GM12878 (cell line): ENCODE measurements around the gene FAM222A. TPM values are rescaled to one million over a fixed set of nuclear protein-coding genes. Genes with fewer than 3 reads are reported as not detected.

Experiments used
- ATAC-seq: fragments of 200-7000 bp; cut with Tn5 transposase; 3 replicates; pipeline ENCODE4 v1.9.1; 2020; ENCODE audit warnings: mild to moderate bottlenecking, moderate library complexity
- BruUV-seq: library from RNA; stranded (reverse); fragments of 400-500 nt; replicated peaks from 2 replicates; lab custom pipeline; 2021; lab: Mats Ljungman, UMichigan
- CTCF ChIA-PET: fragments of 300-600 bp; sonication (Branson Sonifier 250); formaldehyde crosslinking; extraction: SDS; loops from one replicate; lab custom pipeline; 2021; ENCODE audit warnings: inconsistent platforms; lab: Yijun Ruan, JAX
- POLR2A ChIA-PET: fragments of 350-600 bp; formaldehyde crosslinking; extraction: SDS; loops from one replicate; lab custom pipeline; 2021; ENCODE audit warnings: inconsistent platforms; lab: Charles Lee
- RAD21 ChIA-PET: fragments of 300-600 bp; sonication (Branson Sonifier 250); formaldehyde crosslinking; loops from one replicate; lab custom pipeline; 2023; ENCODE audit warnings: antibody characterized with exemption; ENCODE audit not compliant: unreplicated experiment; lab: Charles Lee
- SMC1A ChIA-PET: fragments of 300-600 bp; sonication (Branson Sonifier 250); formaldehyde crosslinking; loops from one replicate; lab custom pipeline; 2023; ENCODE audit not compliant: unreplicated experiment, uncharacterized antibody; lab: Charles Lee
- DNase-seq: peaks from one replicate; pipeline ENCODE4 v3.0.0-alpha.2; 2011; ENCODE audit warnings: low read depth, low spot score
- FAIRE-seq: peaks from 3 replicates; lab custom pipeline; 2011; peaks lifted over from hg19 to GRCh38; lab: Jason Lieb, UNC
- H2AFZ ChIP-seq: 2 replicates; pipeline ENCODE4 v1.6.0; 2011; ENCODE audit warnings: low read depth, low read length, control low read depth; ENCODE audit not compliant: control insufficient read depth
- H3K27ac ChIP-seq: 2 replicates; pipeline ENCODE4 v1.5.1; 2011; ENCODE audit warnings: control low read depth; ENCODE audit not compliant: control insufficient read depth, insufficient read depth
- H3K27me3 ChIP-seq, 2 experiments: replicated peaks in 1 of 2; 2 replicates each; pipeline versions ENCODE4 v1.6.0 to v1.6.1; 2011; ENCODE audit warnings: low read length in 1 of 2; ENCODE audit not compliant: control insufficient read depth in 2 of 2, insufficient read depth in 2 of 2
- H3K36me3 ChIP-seq, 2 experiments: 2 replicates each; pipeline ENCODE4 v1.5.1; 2011; ENCODE audit warnings: low read length in 1 of 2; ENCODE audit not compliant: control insufficient read depth in 2 of 2, insufficient read depth in 2 of 2
- H3K4me1 ChIP-seq: 2 replicates; pipeline ENCODE4 v1.6.1; 2011; ENCODE audit warnings: mild to moderate bottlenecking, low read length, moderate library complexity, mixed read lengths; ENCODE audit not compliant: control insufficient read depth, insufficient read depth
- H3K4me2 ChIP-seq: 2 replicates; pipeline ENCODE4 v1.6.0; 2011; ENCODE audit warnings: control low read depth; ENCODE audit not compliant: control insufficient read depth, insufficient read depth
- H3K4me3 ChIP-seq: fragments of 200-600 bp; sonication (generic); 2 replicates; pipeline ENCODE4 v1.5.1; 2016
- H3K79me2 ChIP-seq: 2 replicates; pipeline ENCODE4 v1.6.0; 2011; ENCODE audit warnings: low read length; ENCODE audit not compliant: control insufficient read depth, insufficient read depth
- H3K9ac ChIP-seq: 2 replicates; pipeline ENCODE4 v1.8.0; 2011; ENCODE audit warnings: low read length, control low read depth, mixed read lengths; ENCODE audit not compliant: control insufficient read depth, insufficient read depth
- H3K9me3 ChIP-seq: replicated peaks from 3 replicates; pipeline ENCODE4 v1.5.1; 2011; ENCODE audit warnings: mild to moderate bottlenecking, low read length; ENCODE audit not compliant: control insufficient read depth, insufficient read depth
- H4K20me1 ChIP-seq: 2 replicates; pipeline ENCODE4 v1.6.0; 2011; ENCODE audit not compliant: control insufficient read depth, insufficient read depth
- ASH2L ChIP-seq: fragments of 300-600, 200-600 bp; sonication (generic); IDR thresholded peaks from 2 replicates; pipeline ENCODE4 v1.6.1; 2017; ENCODE audit warnings: low read depth, mild to moderate bottlenecking, borderline replicate concordance
- CBX5 ChIP-seq: sonication (generic); IDR thresholded peaks from 2 replicates; pipeline ENCODE4 v1.6.1; 2016; ENCODE audit warnings: low read depth, moderate library complexity, mild to moderate bottlenecking, inconsistent platforms
- CHD2 ChIP-seq: IDR thresholded peaks from 2 replicates; pipeline ENCODE4 v1.6.1; 2011; ENCODE audit warnings: low read depth, low read length, improper control_type of control experiment, borderline replicate concordance
- ETV6 ChIP-seq, 2 experiments: fragments of 450-650 bp in 1 of 2; IDR thresholded peaks in 1 of 2; conservative IDR thresholded peaks in 1 of 2; 2 replicates each; pipeline ENCODE4 v1.6.1; 2014; ENCODE audit warnings: antibody characterized with exemption in 1 of 2, borderline replicate concordance in 1 of 2, low read depth in 1 of 2, mild to moderate bottlenecking in 1 of 2, moderate library complexity in 1 of 2
- JUND ChIP-seq: IDR thresholded peaks from 2 replicates; pipeline ENCODE4 v1.6.1; 2012; ENCODE audit warnings: low read depth, mild to moderate bottlenecking, low read length, improper control_type of control experiment, moderate library complexity
- MEF2A ChIP-seq: IDR thresholded peaks from 2 replicates; pipeline ENCODE4 v1.6.1; 2011; ENCODE audit warnings: low read depth, mild to moderate bottlenecking, low read length, moderate library complexity; ENCODE audit not compliant: insufficient read depth
- POLR2A ChIP-seq: IDR thresholded peaks from 2 replicates; pipeline ENCODE4 v1.6.1; 2011; ENCODE audit warnings: low read depth, mild to moderate bottlenecking, low read length
- POLR2AphosphoS2 ChIP-seq: IDR thresholded peaks from 2 replicates; pipeline ENCODE4 v1.6.1; 2011; ENCODE audit warnings: low read depth, mild to moderate bottlenecking, low read length, improper control_type of control experiment, moderate library complexity
- WGBS: methylation state at CpG from one replicate; pipeline ENCODE4 v1.1.6; 2016; ENCODE audit warnings: low lambda C conversion rate; ENCODE audit not compliant: insufficient replicate concordance, insufficient coverage; ENCODE audit errors: missing lambda C conversion rate; 5-methylcytosine and 5-hydroxymethylcytosine counted together
- in situ Hi-C: fragments of 300-500 bp; cut with MboI; formaldehyde crosslinking; loops from 9 replicates; pipeline ENCODE4 v1.14.3; 2018; ENCODE audit warnings: mixed read lengths
- intact Hi-C: fragments of 100-400 bp; cut with micrococcal nuclease; formaldehyde crosslinking; loops from one replicate; pipeline ENCODE4 v1.14.2; 2022; ENCODE audit not compliant: unreplicated experiment
- polyA plus RNA-seq, 11 experiments: library from polyadenylated mRNA; depleted of rRNA in 4 of 11; unstranded in 6 of 11; stranded (reverse) in 5 of 11; fragments of >200 nt; fragmentation: Nextera tagmentation in 4 of 11; fragmentation: Illumina TruSeq in 1 of 11; extraction: Ambion mirVana in 4 of 11; extraction: Trizol in 1 of 11; gene quantifications; 1 replicate in 1 of 11; 2 replicates in 10 of 11; pipeline versions ENCODE4 v1.2.1 to v1.2.3, GENCODE V29; 2011 to 2016; ENCODE audit warnings: inconsistent platforms in 2 of 11, missing spikeins in 2 of 11, low read depth in 1 of 11
- total RNA-seq, 4 experiments: library from RNA; depleted of rRNA in 3 of 4; stranded (reverse); fragments of >200 nt in 3 of 4; fragmentation: Illumina TruSeq in 1 of 4; extraction: Trizol in 1 of 4; gene quantifications; 2 replicates each; pipeline versions ENCODE4 v1.2.1 to v1.2.3, GENCODE V29; 2013 to 2021
- TF ChIP-seq, protein P1 (sequence below): fragments of 450-650 bp; IDR thresholded peaks from 2 replicates; pipeline ENCODE4 v1.6.1; 2018; ENCODE audit warnings: mild to moderate bottlenecking, low read depth, moderate library complexity; ENCODE audit not compliant: partially characterized antibody
- TF ChIP-seq, protein P2 (sequence below): fragments of 450-650 bp; IDR thresholded peaks from 2 replicates; pipeline ENCODE4 v1.6.1; 2017; ENCODE audit warnings: borderline replicate concordance
- TF ChIP-seq, protein P3 (sequence below): fragments of 450-650 bp; IDR thresholded peaks from 2 replicates; pipeline ENCODE4 v1.6.1; 2016; ENCODE audit warnings: mild to moderate bottlenecking
- TF ChIP-seq, protein P4 (sequence below): fragments of 450-650 bp; IDR thresholded peaks from 2 replicates; pipeline ENCODE4 v1.6.1; 2016; ENCODE audit warnings: mild to moderate bottlenecking, moderate library complexity, borderline replicate concordance
- TF ChIP-seq, protein P5 (sequence below): IDR thresholded peaks from 2 replicates; pipeline ENCODE4 v1.6.1; 2011; ENCODE audit warnings: borderline replicate concordance, low read depth, mild to moderate bottlenecking, moderate library complexity, mixed read lengths, low read length; ENCODE audit not compliant: insufficient read depth; ENCODE audit errors: extremely low read length

FAM222A gene
- total and polyA plus RNA-seq, 10 of the 15 experiments (the other 5 are each of a cell fraction or from before 2014, with no cell fraction given): 0.04 to 0.49 (median 0.14) TPM; not detected in 3

DNA sequence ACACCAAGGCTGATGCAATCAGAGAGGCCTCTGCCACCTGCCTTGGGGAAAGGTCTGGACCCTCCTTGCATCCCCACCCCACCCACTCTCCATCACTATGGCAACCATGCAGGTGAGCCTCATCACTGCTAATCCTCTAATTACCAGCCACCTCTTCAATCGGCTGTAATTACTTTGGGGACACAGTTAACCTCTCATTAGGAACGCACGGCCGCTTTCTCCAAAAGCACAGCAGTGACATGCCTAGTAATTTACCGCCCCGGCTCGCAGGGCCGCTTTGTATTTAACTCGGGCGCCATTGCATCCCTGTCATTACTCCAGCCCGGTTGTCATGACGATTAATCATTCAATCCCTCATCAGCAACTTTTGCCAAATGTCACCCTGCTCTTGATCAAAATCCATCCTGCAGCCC, 36.3 kb upstream of the FAM222A start:
- Histone ChIP-seq H3K36me3 (no peaks in the 10 kb centered on the region), H3K79me2 (no peaks in the 10 kb centered on the region), H3K4me1 (no peaks in the 10 kb centered on the region), H3K4me3 (no peak overlapping the region), H3K27ac (no peak overlapping the region), H2AFZ (no peak overlapping the region), H3K9ac (no peak overlapping the region), H3K4me2 (no peak overlapping the region), H3K27me3 (peaks cover 0 to 6% of the 10 kb centered on the region in 2 experiments; a peak in 2 of 4 replicates), H3K9me3 (no peaks in the 10 kb centered on the region), H4K20me1 (no peaks in the 10 kb centered on the region)
- WGBS: 60% methylated on average over 12 of the region's 12 CpGs
- ChIA-PET CTCF (no interaction called here), RAD21 (no interaction called here), POLR2A (no interaction called here), SMC1A (interaction anchor here (1.3 kb wide), 1 partner anchor 68 kb away, joined by 3 read pairs; no protein-coding TSS in a partner anchor)
- in situ Hi-C loops (no loop called here), intact Hi-C loops (no loop called here)
- no peak for DNase-seq
- FAIRE-seq: no peak
- BruUV-seq: no TSS peak
- ATAC-seq: no peak
- TF ChIP-seq, protein P1, sequence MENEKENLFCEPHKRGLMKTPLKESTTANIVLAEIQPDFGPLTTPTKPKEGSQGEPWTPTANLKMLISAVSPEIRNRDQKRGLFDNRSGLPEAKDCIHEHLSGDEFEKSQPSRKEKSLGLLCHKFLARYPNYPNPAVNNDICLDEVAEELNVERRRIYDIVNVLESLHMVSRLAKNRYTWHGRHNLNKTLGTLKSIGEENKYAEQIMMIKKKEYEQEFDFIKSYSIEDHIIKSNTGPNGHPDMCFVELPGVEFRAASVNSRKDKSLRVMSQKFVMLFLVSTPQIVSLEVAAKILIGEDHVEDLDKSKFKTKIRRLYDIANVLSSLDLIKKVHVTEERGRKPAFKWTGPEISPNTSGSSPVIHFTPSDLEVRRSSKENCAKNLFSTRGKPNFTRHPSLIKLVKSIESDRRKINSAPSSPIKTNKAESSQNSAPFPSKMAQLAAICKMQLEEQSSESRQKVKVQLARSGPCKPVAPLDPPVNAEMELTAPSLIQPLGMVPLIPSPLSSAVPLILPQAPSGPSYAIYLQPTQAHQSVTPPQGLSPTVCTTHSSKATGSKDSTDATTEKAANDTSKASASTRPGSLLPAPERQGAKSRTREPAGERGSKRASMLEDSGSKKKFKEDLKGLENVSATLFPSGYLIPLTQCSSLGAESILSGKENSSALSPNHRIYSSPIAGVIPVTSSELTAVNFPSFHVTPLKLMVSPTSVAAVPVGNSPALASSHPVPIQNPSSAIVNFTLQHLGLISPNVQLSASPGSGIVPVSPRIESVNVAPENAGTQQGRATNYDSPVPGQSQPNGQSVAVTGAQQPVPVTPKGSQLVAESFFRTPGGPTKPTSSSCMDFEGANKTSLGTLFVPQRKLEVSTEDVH: no peak
- TF ChIP-seq, protein P2, sequence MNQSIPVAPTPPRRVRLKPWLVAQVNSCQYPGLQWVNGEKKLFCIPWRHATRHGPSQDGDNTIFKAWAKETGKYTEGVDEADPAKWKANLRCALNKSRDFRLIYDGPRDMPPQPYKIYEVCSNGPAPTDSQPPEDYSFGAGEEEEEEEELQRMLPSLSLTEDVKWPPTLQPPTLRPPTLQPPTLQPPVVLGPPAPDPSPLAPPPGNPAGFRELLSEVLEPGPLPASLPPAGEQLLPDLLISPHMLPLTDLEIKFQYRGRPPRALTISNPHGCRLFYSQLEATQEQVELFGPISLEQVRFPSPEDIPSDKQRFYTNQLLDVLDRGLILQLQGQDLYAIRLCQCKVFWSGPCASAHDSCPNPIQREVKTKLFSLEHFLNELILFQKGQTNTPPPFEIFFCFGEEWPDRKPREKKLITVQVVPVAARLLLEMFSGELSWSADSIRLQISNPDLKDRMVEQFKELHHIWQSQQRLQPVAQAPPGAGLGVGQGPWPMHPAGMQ: no peak
- TF ChIP-seq JUND (no peak), ASH2L (no peak), ETV6 (conservative IDR thresholded peaks at IDR 0.05 in 1 of 2, IDR thresholded peaks at IDR 0.05 in 1 of 2; ENCODE audit: borderline replicate concordance in 1 of 2, low read depth in 1 of 2) (no peak), MEF2A (no peak), POLR2AphosphoS2 (no peak), POLR2A (no peak), CBX5 (no peak), CHD2 (no peak)
- TF ChIP-seq, protein P3, sequence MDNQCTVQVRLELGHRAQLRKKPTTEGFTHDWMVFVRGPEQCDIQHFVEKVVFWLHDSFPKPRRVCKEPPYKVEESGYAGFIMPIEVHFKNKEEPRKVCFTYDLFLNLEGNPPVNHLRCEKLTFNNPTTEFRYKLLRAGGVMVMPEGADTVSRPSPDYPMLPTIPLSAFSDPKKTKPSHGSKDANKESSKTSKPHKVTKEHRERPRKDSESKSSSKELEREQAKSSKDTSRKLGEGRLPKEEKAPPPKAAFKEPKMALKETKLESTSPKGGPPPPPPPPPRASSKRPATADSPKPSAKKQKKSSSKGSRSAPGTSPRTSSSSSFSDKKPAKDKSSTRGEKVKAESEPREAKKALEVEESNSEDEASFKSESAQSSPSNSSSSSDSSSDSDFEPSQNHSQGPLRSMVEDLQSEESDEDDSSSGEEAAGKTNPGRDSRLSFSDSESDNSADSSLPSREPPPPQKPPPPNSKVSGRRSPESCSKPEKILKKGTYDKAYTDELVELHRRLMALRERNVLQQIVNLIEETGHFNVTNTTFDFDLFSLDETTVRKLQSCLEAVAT: no peak
- TF ChIP-seq, protein P4, sequence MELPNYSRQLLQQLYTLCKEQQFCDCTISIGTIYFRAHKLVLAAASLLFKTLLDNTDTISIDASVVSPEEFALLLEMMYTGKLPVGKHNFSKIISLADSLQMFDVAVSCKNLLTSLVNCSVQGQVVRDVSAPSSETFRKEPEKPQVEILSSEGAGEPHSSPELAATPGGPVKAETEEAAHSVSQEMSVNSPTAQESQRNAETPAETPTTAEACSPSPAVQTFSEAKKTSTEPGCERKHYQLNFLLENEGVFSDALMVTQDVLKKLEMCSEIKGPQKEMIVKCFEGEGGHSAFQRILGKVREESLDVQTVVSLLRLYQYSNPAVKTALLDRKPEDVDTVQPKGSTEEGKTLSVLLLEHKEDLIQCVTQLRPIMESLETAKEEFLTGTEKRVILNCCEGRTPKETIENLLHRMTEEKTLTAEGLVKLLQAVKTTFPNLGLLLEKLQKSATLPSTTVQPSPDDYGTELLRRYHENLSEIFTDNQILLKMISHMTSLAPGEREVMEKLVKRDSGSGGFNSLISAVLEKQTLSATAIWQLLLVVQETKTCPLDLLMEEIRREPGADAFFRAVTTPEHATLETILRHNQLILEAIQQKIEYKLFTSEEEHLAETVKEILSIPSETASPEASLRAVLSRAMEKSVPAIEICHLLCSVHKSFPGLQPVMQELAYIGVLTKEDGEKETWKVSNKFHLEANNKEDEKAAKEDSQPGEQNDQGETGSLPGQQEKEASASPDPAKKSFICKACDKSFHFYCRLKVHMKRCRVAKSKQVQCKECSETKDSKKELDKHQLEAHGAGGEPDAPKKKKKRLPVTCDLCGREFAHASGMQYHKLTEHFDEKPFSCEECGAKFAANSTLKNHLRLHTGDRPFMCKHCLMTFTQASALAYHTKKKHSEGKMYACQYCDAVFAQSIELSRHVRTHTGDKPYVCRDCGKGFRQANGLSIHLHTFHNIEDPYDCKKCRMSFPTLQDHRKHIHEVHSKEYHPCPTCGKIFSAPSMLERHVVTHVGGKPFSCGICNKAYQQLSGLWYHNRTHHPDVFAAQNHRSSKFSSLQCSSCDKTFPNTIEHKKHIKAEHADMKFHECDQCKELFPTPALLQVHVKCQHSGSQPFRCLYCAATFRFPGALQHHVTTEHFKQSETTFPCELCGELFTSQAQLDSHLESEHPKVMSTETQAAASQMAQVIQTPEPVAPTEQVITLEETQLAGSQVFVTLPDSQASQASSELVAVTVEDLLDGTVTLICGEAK: no peak
- TF ChIP-seq, protein P5, sequence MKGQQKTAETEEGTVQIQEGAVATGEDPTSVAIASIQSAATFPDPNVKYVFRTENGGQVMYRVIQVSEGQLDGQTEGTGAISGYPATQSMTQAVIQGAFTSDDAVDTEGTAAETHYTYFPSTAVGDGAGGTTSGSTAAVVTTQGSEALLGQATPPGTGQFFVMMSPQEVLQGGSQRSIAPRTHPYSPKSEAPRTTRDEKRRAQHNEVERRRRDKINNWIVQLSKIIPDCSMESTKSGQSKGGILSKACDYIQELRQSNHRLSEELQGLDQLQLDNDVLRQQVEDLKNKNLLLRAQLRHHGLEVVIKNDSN: no peak
